OCI-LY3 (cell line): Measurements from ENCODE around the gene MBNL1.
"Not testable (repeated sequence)": the region's sequence is repeated elsewhere in the genome, so short reads cannot be mapped to it uniquely, and the experiment has no call there.

Experiments used
- H2AFZ ChIP-seq: fragments of 200-600, 300-600 bp; shearing (Covaris generic); 2 replicates; pipeline ENCODE4 v1.6.0; 2014; ENCODE audit warnings: antibody characterized with exemption, low read depth, low read length
- H3K27ac ChIP-seq: fragments of 200-600, 300-600 bp; sonication (generic); 2 replicates; pipeline ENCODE4 v1.5.1; 2014; ENCODE audit warnings: mild to moderate bottlenecking, low read length, moderate library complexity, mixed read lengths
- H3K27me3 ChIP-seq: fragments of 200-600, 300-600 bp; sonication (generic); 2 replicates; pipeline ENCODE4 v1.6.1; 2014; ENCODE audit warnings: low read depth, low read length, mixed read lengths
- H3K36me3 ChIP-seq: fragments of 200-600, 300-600 bp; sonication (generic); replicated peaks from 2 replicates; pipeline ENCODE3; 2014; ENCODE audit warnings: low read depth, low read length, mixed read lengths
- H3K4me1 ChIP-seq: fragments of 300-600, 200-600 bp; sonication (generic); 2 replicates; pipeline ENCODE4 v1.6.1; 2014; ENCODE audit warnings: low read length, mixed read lengths
- H3K4me2 ChIP-seq: fragments of 200-600, 300-600 bp; sonication (generic); 2 replicates; pipeline ENCODE4 v1.6.1; 2014; ENCODE audit warnings: low read length, mixed read lengths
- H3K4me3 ChIP-seq: fragments of 300-600, 200-600 bp; sonication (generic); 2 replicates; pipeline ENCODE4 v1.5.1; 2014; ENCODE audit warnings: antibody characterized with exemption, mild to moderate bottlenecking, low read length, moderate library complexity
- H3K79me2 ChIP-seq: fragments of 300-600, 200-600 bp; shearing (Covaris generic); 2 replicates; pipeline ENCODE4 v1.6.1; 2014; ENCODE audit warnings: mild to moderate bottlenecking, low read length, mixed read lengths
- H3K9ac ChIP-seq: fragments of 300-600, 200-600 bp; shearing (Covaris generic); 2 replicates; pipeline ENCODE4 v1.6.0; 2014; ENCODE audit warnings: mild to moderate bottlenecking, low read length, moderate library complexity
- H3K9me3 ChIP-seq: fragments of 200-600, 300-600 bp; shearing (Covaris generic); 2 replicates; pipeline ENCODE4 v1.6.1; 2014; ENCODE audit warnings: low read length, mixed read lengths; ENCODE audit not compliant: insufficient read depth
- H4K20me1 ChIP-seq: fragments of 200-600, 300-600 bp; sonication (generic); 2 replicates; pipeline ENCODE4 v1.6.1; 2016; ENCODE audit warnings: low read length, mixed read lengths; ENCODE audit not compliant: insufficient read depth
- CTCF ChIP-seq: fragments of 200-600, 300-600 bp; sonication (generic); IDR thresholded peaks from 2 replicates; pipeline ENCODE4 v1.5.1; 2014; ENCODE audit warnings: antibody characterized with exemption, low read length, low read depth
- EZH2phosphoT487 ChIP-seq: fragments of 200-600 bp; shearing (Covaris generic); IDR thresholded peaks from 2 replicates; pipeline ENCODE4 v1.6.1; 2018; ENCODE audit warnings: antibody characterized with exemption, mixed run types, low read depth

MBNL1 gene

GRCh38 chr3:152334761-152335160 is 66.0 kb downstream of the MBNL1 start:
- peaks cover 75% of the 10 kb centered on the region for H4K20me1 ChIP-seq
- no peak overlapping the region for H3K4me3 ChIP-seq
- no peak overlapping the region for H3K9ac ChIP-seq
- H3K4me2 ChIP-seq = peak overlapping the region; percentile 28
- peaks cover 89% of the 10 kb centered on the region for H3K79me2 ChIP-seq
- peaks cover 23% of the 10 kb centered on the region for H3K36me3 ChIP-seq
- no peaks in the 10 kb centered on the region for H3K27me3 ChIP-seq
- H3K27ac ChIP-seq = no peak overlapping the region
- TF ChIP-seq EZH2phosphoT487 (no peak), CTCF (no peak)
- H2AFZ ChIP-seq = no peak overlapping the region
- H3K9me3 ChIP-seq = no peaks in the 10 kb centered on the region
- H3K4me1 ChIP-seq = peaks cover 29% of the 10 kb centered on the region

- Histone ChIP-seq H3K4me1 (peaks cover 24% of the 10 kb centered on the region), H3K79me2 (peaks cover 89% of the 10 kb centered on the region), H3K4me3 (no peak overlapping the region), H2AFZ (no peak overlapping the region), H3K4me2 (peak overlapping the region; percentile 28), H3K9me3 (no peaks in the 10 kb centered on the region), H3K27ac (no peak overlapping the region; the same call in 1 of the 2 replicates), H4K20me1 (peaks cover 75% of the 10 kb centered on the region), H3K27me3 (no peaks in the 10 kb centered on the region), H3K36me3 (peaks cover 22% of the 10 kb centered on the region), H3K9ac (no peak overlapping the region)
- TF ChIP-seq EZH2phosphoT487 (no peak), CTCF (no peak)
Measured at GRCh38 chr3:152335273-152335672, 66.5 kb downstream of the MBNL1 start.

- Histone ChIP-seq H3K4me1 (peaks cover 22% of the 10 kb centered on the region), H3K79me2 (peaks cover 82% of the 10 kb centered on the region), H3K36me3 (peaks cover 27% of the 10 kb centered on the region), H4K20me1 (peaks cover 64% of the 10 kb centered on the region)
- not testable (repeated sequence) for H3K4me2 ChIP-seq, H3K9ac ChIP-seq, H3K9me3 ChIP-seq, H2AFZ ChIP-seq, H3K27me3 ChIP-seq, H3K27ac ChIP-seq, H3K4me3 ChIP-seq
Measured at GRCh38 chr3:152337337-152337736, 68.6 kb downstream of the MBNL1 start.

GRCh38 chr3:152338159-152338720 is 69.5 kb downstream of the MBNL1 start:
- Histone ChIP-seq H3K27me3 (no peaks in the 10 kb centered on the region), H3K4me2 (no peak overlapping the region), H4K20me1 (peaks cover 60% of the 10 kb centered on the region), H3K36me3 (peaks cover 26% of the 10 kb centered on the region), H3K27ac (no peak overlapping the region), H2AFZ (no peak overlapping the region), H3K9ac (no peak overlapping the region), H3K4me1 (peaks cover 22% of the 10 kb centered on the region), H3K4me3 (no peak overlapping the region), H3K9me3 (no peaks in the 10 kb centered on the region), H3K79me2 (peaks cover 79% of the 10 kb centered on the region)
- TF ChIP-seq CTCF = no peak
- no peak for TF ChIP-seq EZH2phosphoT487
